BLaER1 (cell line): ENCODE measurements around the gene CMC1.
A peak's percentile ranks its signal among the peaks of the same experiment; 100 is the strongest.

Experiments used
- H3K27ac ChIP-seq: shearing (Covaris generic); formaldehyde crosslinking; 2 replicates; pipeline ENCODE4 v1.8.1; 2022
- H3K27me3 ChIP-seq: shearing (Covaris generic); formaldehyde crosslinking; 2 replicates; pipeline ENCODE4 v1.8.1; 2022
- H3K36me3 ChIP-seq: shearing (Covaris generic); formaldehyde crosslinking; 2 replicates; pipeline ENCODE4 v1.8.1; 2022
- H3K4me1 ChIP-seq: shearing (Covaris generic); formaldehyde crosslinking; 2 replicates; pipeline ENCODE4 v1.8.1; 2022
- H3K4me2 ChIP-seq: shearing (Covaris generic); formaldehyde crosslinking; 2 replicates; pipeline ENCODE4 v1.8.1; 2022
- H3K4me3 ChIP-seq: shearing (Covaris generic); formaldehyde crosslinking; 2 replicates; pipeline ENCODE4 v1.8.1; 2022
- H3K9ac ChIP-seq: shearing (Covaris generic); formaldehyde crosslinking; 2 replicates; pipeline ENCODE4 v1.8.1; 2022
- H3K9me3 ChIP-seq: shearing (Covaris generic); formaldehyde crosslinking; 2 replicates; pipeline ENCODE4 v1.8.1; 2022
- H4K20me1 ChIP-seq: shearing (Covaris generic); formaldehyde crosslinking; 2 replicates; pipeline ENCODE4 v1.8.1; 2022
- Cebpa-rat ChIP-seq: shearing (Covaris generic); IDR thresholded peaks from 2 replicates; pipeline ENCODE4 v1.8.1; 2022

The CMC1 gene

DNA sequence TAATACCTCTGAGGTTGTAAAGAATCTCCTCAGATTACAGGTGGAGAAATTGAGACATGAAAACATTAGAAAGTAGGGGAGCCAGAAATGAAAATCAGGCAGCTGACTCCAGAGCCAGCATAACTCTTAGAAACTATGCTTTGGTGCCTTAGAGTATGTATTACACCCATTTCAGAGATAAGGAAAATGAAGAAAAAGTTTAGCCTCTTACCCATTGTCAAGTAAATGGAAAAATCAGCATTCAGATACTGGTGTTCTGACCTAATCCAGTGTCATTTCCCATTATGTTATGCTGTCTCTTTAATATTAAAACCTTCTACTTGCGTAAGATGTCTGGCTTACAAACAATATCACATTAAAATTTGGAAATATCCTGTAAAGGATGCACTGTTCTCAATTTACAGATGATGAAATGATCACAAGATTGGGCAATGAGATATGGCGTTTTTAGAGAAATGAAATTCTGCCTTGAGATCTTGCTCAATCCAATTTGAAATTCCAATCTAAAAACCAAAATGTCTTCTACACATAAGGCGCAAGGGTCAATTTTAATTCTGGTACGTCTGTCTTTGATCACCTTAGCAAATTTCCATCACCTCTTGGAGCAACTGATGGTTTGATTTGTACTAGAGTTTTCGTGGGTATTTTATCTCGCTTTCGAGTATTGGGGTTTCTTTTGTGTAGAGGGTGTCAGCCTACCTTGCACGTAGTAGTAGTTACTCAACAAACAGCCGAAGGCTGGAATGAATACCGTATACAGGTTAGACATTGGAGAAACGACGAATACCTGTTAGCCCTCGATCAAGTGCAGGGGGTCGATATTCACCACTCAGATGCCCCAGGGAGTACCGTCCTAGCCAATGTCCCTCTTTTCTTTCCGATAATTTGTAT is 106.2 kb downstream of the CMC1 start:
- no peaks in the 10 kb centered on the region for H3K27me3 ChIP-seq
- H3K9ac ChIP-seq = peak overlapping the region; percentile 96
- TF ChIP-seq Cebpa-rat = no peak
- H3K4me2 ChIP-seq = peak overlapping the region; percentile 88
- peaks cover 18% of the 10 kb centered on the region for H3K9me3 ChIP-seq
- H3K27ac ChIP-seq = peak overlapping the region; percentile 98
- peaks cover 11% of the 10 kb centered on the region for H3K36me3 ChIP-seq
- H4K20me1 ChIP-seq = 0 out of 2 replicates have a peak, but pooled peaks cover 5% of the 10 kb centered on the region
- H3K4me3 ChIP-seq = peak overlapping the region; percentile 90
- peaks cover 42% of the 10 kb centered on the region for H3K4me1 ChIP-seq

- H3K9ac ChIP-seq = peak overlapping the region; percentile 96
- peaks cover 42% of the 10 kb centered on the region for H3K4me1 ChIP-seq
- H3K36me3 ChIP-seq = peaks cover 17% of the 10 kb centered on the region
- H3K9me3 ChIP-seq = peaks cover 24% of the 10 kb centered on the region
- H4K20me1 ChIP-seq = 0 out of 2 replicates have a peak, but pooled peaks cover 3% of the 10 kb centered on the region
- peak overlapping the region; percentile 98 for H3K27ac ChIP-seq
- TF ChIP-seq Cebpa-rat = no peak
- peak overlapping the region; percentile 90 for H3K4me3 ChIP-seq
- peak overlapping the region; percentile 88 for H3K4me2 ChIP-seq
- H3K27me3 ChIP-seq = no peaks in the 10 kb centered on the region
Observed at GRCh38 chr3:28348265-28348628, 106.8 kb downstream of the CMC1 start.

- H3K4me1 ChIP-seq = peaks cover 42% of the 10 kb centered on the region
- TF ChIP-seq Cebpa-rat = no peak
- peaks cover 23% of the 10 kb centered on the region for H3K36me3 ChIP-seq
- H3K9me3 ChIP-seq = peaks cover 30% of the 10 kb centered on the region
- peak within 1 kb of the TSS; percentile 96 for H3K9ac ChIP-seq
- H3K27ac ChIP-seq = peak within 1 kb of the TSS; percentile 98
- peak within 1 kb of the TSS; percentile 88 for H3K4me2 ChIP-seq
- H4K20me1 ChIP-seq = no peaks in the 10 kb centered on the region
- H3K27me3 ChIP-seq = no peaks in the 10 kb centered on the region
- H3K4me3 ChIP-seq = peak within 1 kb of the TSS; percentile 90
Observed at GRCh38 chr3:28348629-28349468, 107.4 kb downstream of the CMC1 start, which contains the start of the genes AZI2 and ZCWPW2. Gene AZI2, minus strand, starts transcription at chr3:28348824. Its CDS starts 8,207 bp downstream, at chr3:28340617. Gene ZCWPW2, plus strand, starts transcription at chr3:28348721. Its CDS starts 64,348 bp downstream, at chr3:28413069.

- peaks cover 34% of the 10 kb centered on the region for H3K9me3 ChIP-seq
- peak overlapping the region; percentile 96 for H3K9ac ChIP-seq
- H3K4me2 ChIP-seq = peak overlapping the region; percentile 88
- H3K27me3 ChIP-seq = no peaks in the 10 kb centered on the region
- no peak for TF ChIP-seq Cebpa-rat
- H3K4me1 ChIP-seq = peaks cover 42% of the 10 kb centered on the region
- peak overlapping the region; percentile 98 for H3K27ac ChIP-seq
- H4K20me1 ChIP-seq = no peaks in the 10 kb centered on the region
- peaks cover 25% of the 10 kb centered on the region for H3K36me3 ChIP-seq
- H3K4me3 ChIP-seq = peak overlapping the region; percentile 90
Observed at GRCh38 chr3:28349469-28350000, 108.1 kb downstream of the CMC1 start.
